Smooth muscle cell (in vitro differentiated cells): ENCODE measurements around the gene MEDAG. TPM values are rescaled to one million over a fixed set of nuclear protein-coding genes. Genes with fewer than 3 reads are reported as not detected.
A peak's percentile ranks its signal among the peaks of the same experiment; 100 is the strongest.

Experiments used
- DNase-seq: peaks from one replicate; lab custom pipeline; 2025; ENCODE audit not compliant: unreplicated experiment; lab: John Stamatoyannopoulos, UW
- H2AFZ ChIP-seq: fragments of 200-600 bp; sonication (generic); 2 replicates; pipeline ENCODE4 v1.6.0; 2016; ENCODE audit warnings: antibody characterized with exemption, low read depth, mild to moderate bottlenecking
- H3F3A ChIP-seq: fragments of 200-600 bp; sonication (generic); 2 replicates; pipeline ENCODE4 v1.6.0; 2017; ENCODE audit warnings: antibody characterized with exemption, low read depth
- H3K27ac ChIP-seq: fragments of 200-600 bp; sonication (generic); 2 replicates; pipeline ENCODE4 v1.5.1; 2016; ENCODE audit warnings: low read depth, mild to moderate bottlenecking
- H3K27me3 ChIP-seq: fragments of 200-600 bp; sonication (generic); 2 replicates; pipeline ENCODE4 v1.6.1; 2016; ENCODE audit warnings: low read depth, mild to moderate bottlenecking
- H3K36me3 ChIP-seq: fragments of 200-600 bp; sonication (generic); 2 replicates; pipeline ENCODE4 v1.5.1; 2016; ENCODE audit warnings: low read depth
- H3K4me1 ChIP-seq: fragments of 200-600 bp; sonication (generic); 2 replicates; pipeline ENCODE4 v1.5.1; 2016; ENCODE audit warnings: low read depth
- H3K4me2 ChIP-seq: fragments of 200-600 bp; sonication (generic); 2 replicates; pipeline ENCODE4 v1.6.0; 2016; ENCODE audit warnings: mild to moderate bottlenecking
- H3K4me3 ChIP-seq: fragments of 200-600 bp; sonication (generic); 2 replicates; pipeline ENCODE4 v1.5.1; 2016; ENCODE audit warnings: mild to moderate bottlenecking
- H3K79me2 ChIP-seq: fragments of 200-600 bp; sonication (generic); 2 replicates; pipeline ENCODE4 v1.6.0; 2016; ENCODE audit warnings: low read depth, mild to moderate bottlenecking
- H3K9ac ChIP-seq: fragments of 200-600 bp; sonication (generic); 2 replicates; pipeline ENCODE4 v1.6.0; 2016; ENCODE audit warnings: low read depth
- H3K9me3 ChIP-seq: fragments of 200-600 bp; sonication (generic); replicated peaks from 2 replicates; pipeline ENCODE4 v1.5.1; 2016; ENCODE audit warnings: low read depth
- H4K20me1 ChIP-seq: fragments of 200-600 bp; sonication (generic); 2 replicates; pipeline ENCODE4 v1.6.0; 2016; ENCODE audit warnings: low read depth
- CTCF ChIP-seq: fragments of 200-600 bp; sonication (generic); IDR thresholded peaks from 2 replicates; pipeline ENCODE4 v1.5.1; 2017; ENCODE audit warnings: borderline replicate concordance, mild to moderate bottlenecking, antibody characterized with exemption; ENCODE audit not compliant: insufficient read depth, poor library complexity, severe bottlenecking
- WGBS: methylation state at CpG from one replicate; pipeline ENCODE4 v1.1.7; 2016; ENCODE audit warnings: low lambda C conversion rate; 5-methylcytosine and 5-hydroxymethylcytosine counted together
- polyA plus RNA-seq: library from polyadenylated mRNA; unstranded; fragments of >200 nt; fragmentation: Nextera tagmentation; extraction: Ambion mirVana; gene quantifications from 2 replicates; pipeline ENCODE4 v1.2.1, GENCODE V29; 2016
- total RNA-seq: library from RNA; depleted of rRNA; stranded (reverse); fragments of >200 nt; gene quantifications from 2 replicates; pipeline ENCODE4 v1.2.3, GENCODE V29; 2014

MEDAG gene
- total and polyA plus RNA-seq, 2 experiments from 2014 or later: not detected

- Histone ChIP-seq H3K79me2 (no peaks in the 10 kb centered on the region), H3F3A (peaks cover 50% of the 10 kb centered on the region), H2AFZ (no peak overlapping the region), H3K27ac (peak overlapping the region; percentile 99), H3K9me3 (no peaks in the 10 kb centered on the region), H3K36me3 (no peaks in the 10 kb centered on the region), H4K20me1 (no peaks in the 10 kb centered on the region), H3K9ac (peak overlapping the region; percentile 85), H3K4me2 (peak overlapping the region; percentile 75), H3K4me3 (peak overlapping the region; percentile 5), H3K4me1 (peaks cover 29% of the 10 kb centered on the region), H3K27me3 (no peaks in the 10 kb centered on the region)
- peak; percentile 45 for DNase-seq
- 2% methylated on average over 17 of the region's 17 CpGs for WGBS
- TF ChIP-seq CTCF: peak; percentile 91
Observed at GRCh38 chr13:30865123-30866049, 40.7 kb upstream of the MEDAG start.

DNA sequence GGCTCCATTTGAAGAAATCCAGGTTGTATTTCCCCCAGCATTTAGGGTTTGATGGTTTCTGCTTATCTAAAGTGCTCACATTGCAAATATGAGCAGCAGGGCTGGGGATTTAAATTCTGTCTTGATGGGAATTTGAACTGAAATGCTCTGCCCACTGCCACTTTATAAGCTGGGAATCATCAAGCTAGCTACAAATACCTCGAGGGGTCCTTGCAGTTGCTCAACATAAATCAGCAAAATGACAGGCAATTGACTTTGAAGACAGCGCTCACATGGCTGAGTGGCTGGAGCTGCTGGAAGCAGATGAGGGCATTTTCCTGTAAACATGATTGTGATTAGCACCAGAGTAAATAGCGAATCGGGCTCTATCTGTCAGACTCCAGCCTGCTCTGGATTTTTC, 39.4 kb upstream of the MEDAG start:
- Histone ChIP-seq H3K9me3 (no peaks in the 10 kb centered on the region), H3K27ac (peak overlapping the region; percentile 99), H4K20me1 (no peaks in the 10 kb centered on the region), H2AFZ (no peak overlapping the region), H3K4me1 (peaks cover 29% of the 10 kb centered on the region), H3K4me2 (peak overlapping the region; percentile 75), H3K79me2 (no peaks in the 10 kb centered on the region), H3K9ac (peak overlapping the region; percentile 85), H3K36me3 (no peaks in the 10 kb centered on the region), H3K27me3 (no peaks in the 10 kb centered on the region), H3F3A (peaks cover 58% of the 10 kb centered on the region), H3K4me3 (no peak overlapping the region)
- no peak for TF ChIP-seq CTCF
- DNase-seq: no peak
- WGBS: 7% methylated on average over 4 of the region's 4 CpGs

- H3K4me3 ChIP-seq: no peak overlapping the region
- H3K27ac ChIP-seq: peak overlapping the region; percentile 99
- DNase-seq: no peak
- H3K9me3 ChIP-seq: no peaks in the 10 kb centered on the region
- 56% methylated on average over 3 of the region's 3 CpGs for WGBS
- H3K9ac ChIP-seq: no peak overlapping the region
- TF ChIP-seq CTCF: no peak
- no peaks in the 10 kb centered on the region for H3K36me3 ChIP-seq
- H3K79me2 ChIP-seq: no peaks in the 10 kb centered on the region
- H3K4me2 ChIP-seq: peak overlapping the region; percentile 75
- no peaks in the 10 kb centered on the region for H3K27me3 ChIP-seq
- H3K4me1 ChIP-seq: peaks cover 31% of the 10 kb centered on the region
- no peaks in the 10 kb centered on the region for H4K20me1 ChIP-seq
- H2AFZ ChIP-seq: no peak overlapping the region
- H3F3A ChIP-seq: peaks cover 62% of the 10 kb centered on the region
Observed at GRCh38 chr13:30867089-30867669, 38.9 kb upstream of the MEDAG start.
